Endometrial microvascular endothelial cells (primary cell): ENCODE data around the gene ELFN1. TPM values are rescaled to one million over a fixed set of nuclear protein-coding genes. Genes with fewer than 3 reads are reported as not detected.

ENCODE experiments used
- in situ Hi-C: cut with HindIII; loops from 2 replicates; pipeline ENCODE4 v1.10.0; 2017; ENCODE audit warnings: low sequenced_read_pairs, low pct_unique_long_range_greater_than_20kb; ENCODE audit errors: inconsistent ontology term
- total RNA-seq: library from RNA; depleted of rRNA; stranded (reverse); fragments of >200 nt; gene quantifications from one replicate; pipeline ENCODE4 v1.2.3, GENCODE V29; 2015; ENCODE audit errors: inconsistent ontology term

The ELFN1 gene
- total RNA-seq, 1 donor from 2014 or later: 0.46 TPM

GRCh38 chr7:1703441-1703840 lies 33.4 kb downstream of the ELFN1 start:
- in situ Hi-C loops: no loop called here

DNA sequence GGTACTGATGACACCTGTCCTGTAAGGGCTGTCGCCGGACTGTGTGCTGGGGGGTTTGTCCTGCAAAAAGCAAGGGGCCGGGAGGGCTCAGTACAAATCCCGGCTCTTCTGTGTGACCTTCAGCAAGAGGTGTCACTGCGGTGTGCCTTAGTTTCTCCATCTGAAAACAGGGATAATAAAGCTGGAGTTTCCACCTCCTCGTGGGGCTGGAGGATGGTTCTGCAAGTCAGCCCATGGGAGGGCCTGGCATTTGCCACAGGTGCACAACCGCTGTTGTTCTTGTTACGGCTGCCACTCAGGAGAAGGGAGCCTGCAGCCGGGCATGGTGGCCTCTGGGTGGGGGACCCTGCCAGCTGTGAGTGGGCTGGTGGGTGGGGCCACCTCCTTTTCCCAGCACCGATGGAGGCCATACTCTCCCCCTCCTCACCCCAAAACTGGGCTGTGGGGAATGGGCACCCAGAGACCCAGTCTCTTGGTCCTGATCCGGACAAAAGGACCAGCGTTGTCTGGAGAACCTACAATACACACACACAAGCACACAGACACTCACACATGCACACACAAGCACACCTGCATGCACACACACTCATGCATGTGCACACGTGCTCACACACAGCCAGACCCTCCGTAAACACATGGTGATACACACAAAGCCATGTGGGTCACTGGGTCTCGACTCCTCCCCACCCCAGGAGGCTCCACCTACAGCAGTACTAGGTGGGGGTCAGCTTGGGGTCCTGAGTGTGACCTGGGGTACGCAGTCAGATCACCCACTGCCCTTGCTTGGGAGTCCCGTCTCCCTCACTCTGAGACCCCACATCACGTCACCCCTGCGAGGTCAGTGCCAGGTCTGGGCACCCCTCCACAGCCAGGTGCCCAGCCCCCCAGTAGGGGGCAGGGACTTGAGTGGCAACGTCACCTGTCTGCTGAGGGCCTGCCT lies 34.1 kb downstream of the ELFN1 start:
- in situ Hi-C loops: no loop called here

GRCh38 chr7:1704811-1705738 lies 35.0 kb downstream of the ELFN1 start:
- in situ Hi-C loops: no loop called here

DNA sequence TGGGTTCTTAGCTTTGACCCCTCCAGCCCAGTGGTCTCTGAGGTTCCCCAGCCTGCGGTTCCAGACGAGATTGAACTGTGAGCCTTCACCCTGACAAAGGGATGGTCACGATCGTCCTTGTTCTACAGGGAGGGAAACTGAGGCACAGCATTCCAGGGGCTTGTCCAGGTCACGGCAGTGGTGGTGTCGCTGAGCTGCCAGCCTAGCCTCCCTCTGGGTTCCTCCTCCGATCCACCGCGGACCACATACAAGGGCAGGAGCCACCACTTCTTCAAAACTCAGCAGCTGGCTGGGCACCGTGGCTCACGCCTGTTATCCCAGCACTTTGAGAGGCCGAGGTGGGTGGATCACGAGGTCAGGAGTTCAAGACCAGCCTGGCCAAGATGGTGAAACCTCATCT lies 35.8 kb downstream of the ELFN1 start:
- in situ Hi-C loops: no loop called here

DNA sequence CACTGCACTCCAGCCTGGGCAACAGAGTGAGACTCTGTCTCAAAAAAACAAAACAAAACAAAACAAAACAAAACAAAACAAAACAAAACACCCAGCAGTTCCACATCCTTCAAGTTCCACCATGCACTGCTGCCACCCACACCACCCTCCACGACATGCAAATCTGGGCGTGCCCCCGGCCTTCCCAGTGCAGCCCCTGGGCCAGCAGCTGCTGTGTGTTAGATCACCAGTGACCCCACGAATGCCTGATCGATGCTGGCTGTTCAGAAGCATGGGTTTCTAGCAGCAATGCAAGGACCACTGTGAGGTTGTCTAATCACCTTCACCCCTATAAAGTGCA lies 36.3 kb downstream of the ELFN1 start:
- in situ Hi-C loops: no loop called here

- in situ Hi-C loops: no loop called here
These were observed 36.9 kb downstream of the ELFN1 start for GRCh38 chr7:1706721-1707613.

DNA sequence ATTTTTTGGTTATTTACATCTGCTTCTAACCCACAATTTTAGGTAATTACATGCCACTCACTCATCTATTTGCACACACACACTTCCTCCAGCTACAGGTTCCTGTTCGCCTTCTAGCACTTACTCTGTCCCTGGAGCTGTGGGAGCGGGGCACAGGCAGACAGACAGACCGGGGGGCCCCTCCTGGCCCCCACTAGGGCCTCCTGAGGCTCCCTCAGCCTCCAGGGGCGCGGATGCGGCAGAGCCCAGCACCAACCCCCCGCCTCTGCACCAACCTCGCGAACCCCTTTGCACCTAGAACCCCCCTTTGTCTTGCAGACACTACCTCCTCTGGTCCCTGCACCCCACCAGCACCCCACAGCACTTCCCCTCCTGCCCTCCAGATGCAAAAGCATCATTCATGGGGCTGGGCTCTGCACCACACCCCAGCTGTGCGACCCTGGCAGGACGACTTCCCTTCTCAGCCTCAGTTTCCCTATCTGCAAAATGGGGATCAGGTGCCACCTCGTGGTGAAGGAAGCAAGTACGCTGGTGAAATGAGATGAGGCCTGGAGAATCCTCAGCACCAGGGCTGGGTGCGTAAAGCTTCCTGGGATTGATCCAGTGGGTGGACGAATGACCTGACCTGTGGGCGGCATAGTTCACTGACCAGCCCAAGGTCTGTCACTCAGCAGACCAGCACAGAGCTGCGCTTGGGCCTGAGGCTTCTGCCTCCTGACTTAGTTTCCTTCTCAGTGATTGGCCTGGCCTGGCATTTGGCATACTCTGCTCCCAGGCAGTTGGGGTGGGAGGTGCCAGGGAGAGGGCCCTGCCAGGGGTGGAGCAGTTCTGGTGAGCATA lies 37.9 kb downstream of the ELFN1 start:
- in situ Hi-C loops: no loop called here

- in situ Hi-C loops: no loop called here
These were observed 38.6 kb downstream of the ELFN1 start for GRCh38 chr7:1708596-1709251.

DNA sequence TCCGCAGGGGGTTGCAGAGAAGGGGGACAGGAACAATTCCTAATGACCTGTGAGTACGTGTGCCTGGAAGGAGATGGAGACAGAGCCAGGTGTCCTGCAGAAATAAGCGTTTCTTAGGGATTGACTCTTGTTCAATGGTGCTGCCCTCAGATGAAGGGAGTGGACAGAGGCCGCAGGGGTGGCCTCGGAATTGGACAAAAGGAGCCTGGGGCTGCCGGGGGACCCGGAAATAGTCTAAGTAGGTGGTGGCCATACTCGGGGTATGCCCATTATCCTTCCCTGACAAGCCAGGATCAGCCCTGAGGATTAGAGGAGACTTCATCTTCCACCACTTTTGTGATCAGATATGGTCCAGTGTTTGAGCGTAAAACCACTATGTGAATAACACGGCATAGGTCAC lies 39.2 kb downstream of the ELFN1 start:
- in situ Hi-C loops: no loop called here

DNA sequence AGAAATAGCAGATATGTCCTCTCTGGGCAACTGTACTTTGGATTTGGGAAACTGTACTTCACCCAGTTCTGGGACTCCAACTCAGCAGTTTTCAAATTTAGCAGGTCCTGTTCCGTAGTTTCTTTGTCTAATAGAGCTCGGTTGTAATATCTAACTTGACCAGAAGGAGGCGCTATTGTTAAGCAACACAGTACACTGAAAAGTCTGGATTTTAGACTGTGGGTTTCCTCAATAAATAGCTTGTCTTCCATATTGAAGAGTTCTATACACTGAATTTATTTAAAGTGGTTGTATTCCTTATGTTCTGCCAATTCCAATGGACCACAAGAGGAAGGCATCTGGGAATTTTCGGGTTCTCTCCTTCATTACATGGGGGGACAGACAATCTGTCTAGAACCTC lies 39.8 kb downstream of the ELFN1 start:
- in situ Hi-C loops: no loop called here

- in situ Hi-C loops: no loop called here
These were observed 40.9 kb downstream of the ELFN1 start for GRCh38 chr7:1710936-1711335.

DNA sequence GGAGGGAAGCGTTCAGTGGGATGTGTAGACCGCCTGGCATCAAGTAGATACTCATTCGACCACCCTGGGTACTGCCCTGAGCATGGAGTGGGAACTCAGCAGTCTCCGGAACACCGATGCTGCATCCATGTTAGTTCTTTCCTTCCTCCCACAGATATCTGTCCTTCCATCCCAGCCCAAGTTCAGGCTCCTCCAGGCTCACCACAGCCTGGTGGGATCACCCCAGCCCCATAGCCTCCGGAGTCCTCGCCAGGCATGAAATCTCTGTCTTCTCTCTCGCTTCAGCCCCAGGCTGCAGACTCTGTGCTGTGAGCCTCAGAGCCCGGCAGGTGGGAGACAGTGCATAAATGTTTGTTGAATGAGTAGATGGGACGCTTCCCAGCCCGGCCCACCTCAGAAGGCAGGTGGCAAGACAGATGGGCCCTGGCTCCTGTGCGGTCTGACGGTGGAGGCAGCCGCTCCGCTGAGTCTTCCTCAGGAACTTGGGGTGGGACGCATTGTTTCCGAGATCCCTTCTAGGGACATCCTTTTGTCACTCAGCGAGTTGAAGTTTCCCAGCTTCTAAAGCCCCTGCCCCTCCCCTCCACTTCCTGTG lies 42.9 kb downstream of the ELFN1 start:
- in situ Hi-C loops: no loop called here

- in situ Hi-C loops: no loop called here
These were observed 43.7 kb downstream of the ELFN1 start for GRCh38 chr7:1713502-1714484.

DNA sequence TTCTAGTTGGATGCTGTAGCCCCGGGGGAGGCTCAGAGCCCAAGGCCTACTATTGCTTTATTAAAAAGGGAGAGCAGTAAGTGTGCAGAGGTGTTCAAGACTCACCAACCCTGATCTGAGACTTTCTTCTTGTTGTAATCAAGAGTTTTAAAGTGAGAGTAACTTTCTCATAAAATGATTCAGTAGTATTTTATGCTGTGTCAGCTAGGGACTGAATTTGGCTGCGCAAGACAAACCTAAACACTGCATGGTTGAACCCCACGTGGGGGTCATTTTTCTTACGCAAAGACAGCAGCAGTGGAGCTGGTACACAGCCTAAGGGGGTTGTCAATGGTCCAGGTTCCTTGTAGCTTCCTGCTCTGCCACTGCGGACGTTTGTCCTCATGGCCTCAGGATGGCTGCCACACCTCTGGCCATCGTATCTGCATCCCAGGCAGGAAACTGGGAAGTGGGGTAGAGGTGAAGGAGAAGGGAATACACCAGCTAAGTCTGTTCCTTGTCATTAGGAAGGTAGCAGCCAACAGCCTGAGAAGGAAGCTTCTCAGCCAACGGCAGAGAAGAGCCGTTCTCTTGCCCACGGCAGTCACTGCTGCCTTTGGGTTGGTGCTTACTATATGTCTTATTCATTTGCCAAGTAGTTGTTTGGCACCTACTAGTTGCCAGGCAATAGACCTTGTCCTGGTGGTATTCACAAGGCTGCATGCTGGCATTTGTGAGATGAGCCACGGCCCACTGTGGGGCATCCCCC lies 44.7 kb downstream of the ELFN1 start:
- in situ Hi-C loops: no loop called here

- in situ Hi-C loops: no loop called here
These were observed 45.2 kb downstream of the ELFN1 start for GRCh38 chr7:1715331-1715625.

DNA sequence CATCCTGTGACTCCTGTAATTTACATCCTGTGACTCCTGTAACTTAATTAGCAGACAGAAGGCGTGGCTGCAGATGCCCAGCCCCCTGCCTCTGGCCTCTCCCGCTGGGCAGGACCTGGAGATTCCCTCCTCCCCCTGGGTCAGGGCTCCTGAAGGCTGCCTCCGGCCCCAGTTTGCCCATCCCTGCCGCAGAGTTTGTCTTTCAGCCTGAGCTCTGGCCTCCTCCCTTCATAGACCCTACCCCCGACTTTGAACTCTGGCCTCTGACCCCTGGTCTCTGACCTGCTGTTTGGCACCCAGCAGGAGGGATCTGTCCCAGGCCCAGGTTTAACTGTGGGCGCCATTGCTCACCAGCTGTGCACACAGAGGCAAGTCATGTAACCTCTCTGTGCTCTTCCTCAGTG lies 45.6 kb downstream of the ELFN1 start:
- in situ Hi-C loops: no loop called here
